NCI-H1417 treated with DMSO at 0.1 percent for 48 hours (cell line): ENCODE measurements around the gene CXCL17.

Experiments used
- DNase-seq: peaks from one replicate; lab custom pipeline; 2025; lab: John Stamatoyannopoulos, UW

The CXCL17 gene

DNA sequence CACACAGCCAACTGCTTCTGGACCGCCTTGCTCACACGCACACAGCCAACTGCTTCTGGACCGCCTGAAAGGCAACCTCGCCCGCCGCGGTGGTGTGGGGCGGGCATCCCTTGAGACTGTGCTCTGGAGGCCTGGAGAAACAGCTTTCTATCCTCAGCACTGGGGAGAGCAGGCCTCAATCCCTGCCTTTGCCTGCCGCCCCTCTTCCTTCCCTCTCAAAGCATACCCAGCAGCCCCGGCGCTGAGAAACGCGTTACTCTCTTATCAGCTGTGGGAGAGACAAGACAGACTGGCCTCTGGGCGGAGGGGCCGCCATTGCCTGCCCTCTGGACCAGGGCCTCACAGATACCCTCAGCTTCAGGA lies 18.4 kb downstream of the CXCL17 start:
- DNase-seq = no peak

GRCh38 chr19:42423462-42424344 lies 19.0 kb downstream of the CXCL17 start:
- DNase-seq = peak; percentile 62

GRCh38 chr19:42422901-42423461 lies 19.8 kb downstream of the CXCL17 start:
- no peak for DNase-seq

GRCh38 chr19:42422092-42422900 lies 20.4 kb downstream of the CXCL17 start:
- DNase-seq = no peak

GRCh38 chr19:42421591-42422031 lies 21.1 kb downstream of the CXCL17 start:
- no peak for DNase-seq

GRCh38 chr19:42421101-42421500 lies 21.6 kb downstream of the CXCL17 start:
- DNase-seq = no peak

DNA sequence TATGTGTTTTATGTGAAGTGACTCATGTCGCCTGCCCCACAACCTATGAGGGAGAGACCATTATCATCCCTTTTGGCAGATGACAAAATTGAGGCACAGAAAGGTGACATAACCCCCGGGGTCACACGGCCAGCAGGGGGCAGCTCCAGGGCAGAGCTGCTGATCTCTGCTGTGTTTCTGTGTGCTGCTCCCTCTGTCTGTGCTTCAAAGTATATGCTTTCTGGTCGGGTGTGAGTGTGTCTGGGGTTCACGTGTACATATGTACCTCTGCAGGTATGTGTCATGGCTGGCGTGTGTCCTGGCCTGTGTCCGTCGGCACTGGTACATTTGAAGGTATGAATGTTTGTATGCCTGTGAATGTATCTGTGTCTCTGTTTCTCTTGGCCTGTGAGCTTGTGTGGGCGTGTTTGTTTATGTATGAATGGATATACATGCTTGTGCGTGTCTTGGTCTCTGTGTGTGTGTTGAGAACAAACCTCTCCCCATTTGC lies 22.6 kb downstream of the CXCL17 start:
- no peak for DNase-seq

- no peak for DNase-seq
Observed at GRCh38 chr19:42419309-42419708, 23.4 kb downstream of the CXCL17 start.

DNA sequence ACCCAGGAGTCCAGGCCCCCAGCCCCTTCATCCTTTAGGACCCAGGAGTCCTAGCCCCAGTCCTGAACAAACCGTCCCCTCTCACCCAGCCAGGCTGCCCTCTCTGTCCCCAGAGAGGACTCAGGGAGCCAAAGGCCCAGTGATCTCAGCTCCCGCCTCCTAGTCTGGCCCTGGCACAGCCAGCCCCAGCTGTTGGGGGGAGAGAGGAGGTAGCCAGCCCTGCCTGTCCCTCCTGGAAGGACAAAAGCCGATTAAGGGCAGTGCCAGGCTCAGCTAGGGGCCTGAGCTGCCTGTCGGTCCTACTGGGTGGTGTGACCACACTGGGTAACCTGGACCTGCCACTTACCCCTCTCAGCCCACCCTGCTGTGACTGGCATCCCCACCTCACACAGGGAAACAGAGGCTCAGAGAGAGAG lies 30.1 kb downstream of the CXCL17 start:
- DNase-seq = no peak

- no peak for DNase-seq
Observed at GRCh38 chr19:42412227-42412626, 30.5 kb downstream of the CXCL17 start.

DNA sequence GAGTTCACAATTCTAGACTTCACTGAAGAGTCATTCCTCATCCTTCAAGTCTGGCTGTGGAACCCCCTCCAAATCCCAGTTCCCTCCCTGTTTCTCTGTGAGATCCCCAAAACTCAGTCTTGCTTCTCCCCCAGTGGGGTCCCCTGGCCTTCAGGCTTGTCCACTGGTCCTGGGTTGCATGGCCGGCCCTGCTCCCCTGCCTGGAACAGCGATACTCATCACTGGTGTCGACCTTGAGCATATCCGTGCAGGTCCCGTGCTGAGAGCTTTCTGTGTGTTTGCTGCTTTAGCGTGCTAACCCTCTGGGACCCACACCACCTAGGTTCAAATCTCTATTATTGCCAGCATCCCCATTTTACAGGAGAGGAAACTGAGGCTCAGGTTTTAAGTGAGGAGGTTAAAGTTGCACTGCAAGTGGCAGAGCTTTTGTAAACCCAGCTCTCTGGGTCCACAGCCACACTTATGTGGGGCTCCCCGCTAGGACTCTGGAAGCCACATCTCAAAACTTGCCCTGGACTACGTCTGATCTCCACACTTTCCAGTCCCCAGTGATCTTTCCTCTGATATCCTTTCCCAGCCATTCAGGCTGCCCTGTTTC lies 31.1 kb downstream of the CXCL17 start:
- DNase-seq = no peak

DNA sequence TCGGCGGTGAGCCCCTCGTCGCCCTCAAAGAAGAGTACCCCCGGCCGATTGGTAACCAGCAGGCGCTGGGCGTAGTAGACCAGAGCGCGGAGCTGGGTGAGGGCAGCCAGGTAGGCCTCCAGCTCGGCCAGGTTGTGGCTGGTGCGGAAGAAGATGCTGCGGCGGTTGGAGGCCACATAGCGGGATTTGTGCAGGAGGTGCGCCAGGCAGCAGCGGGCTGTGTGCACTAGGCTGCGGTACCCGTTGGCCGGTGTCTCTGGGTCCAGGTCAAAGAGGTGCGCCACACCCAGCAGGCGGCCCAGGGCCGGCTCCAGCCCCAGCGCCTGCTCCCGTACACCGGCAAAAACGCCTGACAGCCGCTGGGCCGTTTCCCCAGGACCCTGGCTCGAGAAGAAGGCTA lies 32.4 kb downstream of the CXCL17 start:
- no peak for DNase-seq

DNA sequence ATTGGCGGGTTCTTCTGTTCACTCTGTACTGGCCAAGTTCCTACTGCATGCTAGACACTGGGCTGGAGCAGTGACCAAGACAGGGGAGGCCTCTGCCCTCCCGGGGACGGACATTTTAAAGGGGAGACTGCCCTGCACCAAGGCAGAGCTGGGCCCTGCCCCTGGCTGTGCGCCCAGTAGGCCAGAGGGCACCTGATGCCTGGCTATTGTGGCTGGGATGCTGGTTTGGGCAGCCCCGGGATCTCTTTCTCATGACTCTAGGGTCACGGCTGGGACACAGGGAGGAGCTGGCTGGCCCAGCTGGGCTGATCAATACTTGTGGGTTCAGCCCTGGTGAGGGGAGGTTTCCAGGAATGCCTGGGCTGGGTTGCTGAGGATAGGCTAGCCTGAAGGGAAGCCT lies 33.3 kb downstream of the CXCL17 start:
- DNase-seq = no peak

DNA sequence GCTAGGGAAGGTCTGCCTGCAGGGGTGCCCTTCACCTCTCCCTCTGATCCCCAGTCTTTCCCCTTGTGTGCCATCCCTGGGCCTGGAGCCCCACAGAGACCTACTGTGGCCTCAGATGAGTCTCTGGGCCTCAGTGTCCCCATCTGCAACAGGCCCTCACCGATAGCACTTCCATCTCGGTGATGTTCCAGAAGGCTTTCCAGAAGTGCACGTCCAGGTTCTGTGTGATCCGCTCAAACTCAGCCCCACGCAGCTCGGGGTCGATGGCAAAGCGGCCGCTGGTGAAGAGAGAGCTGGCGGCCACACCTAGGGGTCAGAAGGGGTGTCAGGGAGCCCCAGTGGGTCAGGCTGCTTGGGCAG lies 35.0 kb downstream of the CXCL17 start:
- no peak for DNase-seq

GRCh38 chr19:42407085-42407815 lies 35.5 kb downstream of the CXCL17 start:
- no peak for DNase-seq

GRCh38 chr19:42406111-42406510 lies 36.6 kb downstream of the CXCL17 start:
- DNase-seq = no peak

DNA sequence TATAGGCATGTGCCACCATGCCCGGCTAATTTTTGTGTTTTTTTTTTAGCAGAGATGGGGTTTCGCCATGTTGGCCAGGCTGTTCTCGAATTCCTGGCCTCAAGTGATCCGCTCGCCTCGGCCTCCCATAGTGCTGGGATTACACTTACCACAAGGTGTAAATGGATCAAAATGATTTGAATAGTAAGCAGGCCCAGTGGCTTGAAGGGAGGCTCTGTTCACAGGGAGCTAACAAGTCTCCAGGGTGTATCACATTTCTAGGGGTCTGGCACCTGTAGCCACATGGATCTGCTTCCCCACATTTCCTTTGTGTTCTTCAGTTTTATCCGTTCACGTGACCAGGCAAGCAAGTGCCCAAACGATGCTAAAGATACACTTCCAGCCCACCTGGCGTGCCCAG lies 39.2 kb downstream of the CXCL17 start:
- DNase-seq = no peak

DNA sequence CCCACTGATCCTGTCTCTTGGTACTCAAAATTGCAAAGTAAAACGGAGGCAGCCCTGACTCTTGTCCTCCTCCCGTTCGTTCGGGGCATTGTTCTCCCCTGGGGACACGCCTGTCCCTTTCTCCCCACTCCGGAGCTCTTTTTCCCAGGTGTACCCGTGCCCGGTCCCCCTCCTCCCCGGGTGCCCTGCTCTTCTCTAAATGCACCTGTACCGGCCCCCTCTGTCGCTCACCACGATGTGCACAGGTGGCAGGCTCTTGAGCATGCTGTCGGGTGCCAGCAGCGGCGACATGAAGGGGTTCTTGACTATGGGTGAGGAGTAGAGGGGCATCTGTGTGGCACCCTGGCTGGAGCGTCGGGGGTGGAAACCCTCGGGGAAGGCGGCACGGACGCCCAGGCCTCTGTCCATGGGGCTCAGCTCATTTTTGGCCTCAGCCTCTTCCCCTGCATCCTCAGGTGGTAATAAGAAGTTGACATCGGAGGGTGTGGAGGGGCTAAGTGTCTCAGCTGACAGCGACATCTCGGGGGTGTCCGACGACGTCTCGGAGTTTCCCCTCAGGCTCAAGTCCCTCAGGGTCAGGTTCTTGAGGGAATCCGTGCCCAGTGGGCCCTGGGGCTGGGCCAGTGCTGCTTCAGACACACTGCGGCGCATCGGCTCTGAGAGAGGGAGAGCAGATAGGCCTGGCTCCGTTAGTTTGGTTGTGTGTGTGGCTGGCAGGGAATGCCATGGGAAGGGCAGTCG lies 40.2 kb downstream of the CXCL17 start:
- no peak for DNase-seq

- DNase-seq = no peak
Observed at GRCh38 chr19:42401365-42402303, 41.1 kb downstream of the CXCL17 start.

GRCh38 chr19:42400404-42400803 lies 42.3 kb downstream of the CXCL17 start:
- no peak for DNase-seq
